Spleen (tissue), 7 donors: ENCODE results near the gene ETDB.

ENCODE experiments used
- CTCF ChIP-seq, 11 experiments: fragments of 200-600 bp in 7 of 11; fragments of 450-650 bp in 4 of 11; sonication (generic) in 4 of 11; IDR thresholded peaks in 8 of 11; conservative IDR thresholded peaks in 3 of 11; 1 replicate in 7 of 11; 2 replicates in 4 of 11; pipeline versions ENCODE4 v1.4.0 to v1.8.0; 2016 to 2021; ENCODE audit warnings: antibody characterized with exemption in 11 of 11, inconsistent platforms in 4 of 11, mild to moderate bottlenecking in 1 of 11
- POLR2A ChIP-seq, 3 donors: fragments of 450-650 bp; IDR thresholded peaks; one replicate each; pipeline ENCODE4 v1.5.1; 2017; ENCODE audit warnings: antibody characterized with exemption in 3 of 3, mild to moderate bottlenecking in 1 of 3
- POLR2AphosphoS5 ChIP-seq, 3 donors: sonication (generic); formaldehyde crosslinking; IDR thresholded peaks; one replicate each; pipeline ENCODE4 v1.5.1; 2017; ENCODE audit warnings: antibody characterized with exemption in 3 of 3
- donor health status: DM: no; HTN: no; CAD: no; lungs with moderate emphysema.
- donor health status: DM: no; HTN: no; CAD: no.
- donor health status: DM: no; HTN: no; CAD: no.

GRCh38 chrX:135112096-135112729, 8.1 kb downstream of the ETDB start:
- TF ChIP-seq CTCF (IDR thresholded peaks at IDR 0.05 in 8 of 11, conservative IDR thresholded peaks at IDR 0.05 in 3 of 11), result peak in 9 of 11 experiments; percentile 33 to 57 (median 54)
- TF ChIP-seq POLR2A (IDR thresholded peaks at IDR 0.05), result no peak
- no peak for TF ChIP-seq POLR2AphosphoS5 (IDR thresholded peaks at IDR 0.05)
